ENCODE data around the gene TRPM8.
"Not testable (repeated sequence)": the region's sequence is repeated elsewhere in the genome, so short reads cannot be mapped to it uniquely, and the experiment has no call there.

The TRPM8 gene

DNA sequence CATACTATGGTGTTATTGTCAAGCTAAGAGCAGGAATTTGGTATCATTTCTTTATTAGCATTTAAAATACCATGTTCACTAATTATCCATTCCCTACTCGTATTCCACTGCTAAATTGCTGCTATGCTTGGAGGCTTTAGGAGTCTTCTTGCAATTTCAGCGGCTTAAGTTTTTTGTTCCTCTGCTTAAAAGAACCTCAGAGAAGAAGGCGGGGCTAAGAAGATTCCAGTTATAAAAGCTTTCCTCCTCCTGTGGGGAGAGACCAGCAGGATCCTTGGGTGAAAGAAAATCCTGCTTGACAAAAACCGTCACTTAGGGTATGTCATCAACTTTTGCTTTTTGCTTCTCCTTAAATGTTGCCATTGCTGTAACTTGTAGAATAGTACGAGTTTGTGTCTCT lies at the start of gene TRPM8:
Gene TRPM8, plus strand, starts transcription at position 258 of the 400 bp plus-strand sequence. CDS start 9,165 bp downstream, outside the sequence.
- no peak for DNase-seq (ENCODE audit: low read depth)

GRCh38 chr2:233867993-233868532 lies 49.1 kb upstream of the TRPM8 start, which contains the start of gene MSL3B:
TSS of gene MSL3B (minus strand) at chr2:233868386.
- peak; percentile 49 for DNase-seq (ENCODE audit: low read depth)

DNA sequence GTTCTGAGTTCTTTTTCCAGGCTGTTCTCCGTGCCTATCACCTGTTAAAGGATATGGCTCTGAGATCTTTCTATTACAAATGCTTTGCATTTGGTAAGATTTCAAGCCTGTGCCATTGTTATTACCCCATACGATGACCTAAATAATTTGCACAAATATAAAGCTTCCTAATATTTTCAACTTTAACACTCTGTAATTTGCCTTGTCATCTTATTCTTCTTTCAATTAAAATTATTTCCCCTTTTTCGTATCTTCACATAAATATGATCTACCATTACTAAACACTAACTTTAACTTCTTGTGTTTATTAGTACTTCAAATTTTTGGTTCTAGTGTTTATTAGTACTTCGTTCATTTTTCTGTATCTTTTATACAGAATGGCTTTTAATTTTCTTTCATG lies 45.7 kb upstream of the TRPM8 start:
- DNase-seq (ENCODE audit: low read depth), result no peak

DNA sequence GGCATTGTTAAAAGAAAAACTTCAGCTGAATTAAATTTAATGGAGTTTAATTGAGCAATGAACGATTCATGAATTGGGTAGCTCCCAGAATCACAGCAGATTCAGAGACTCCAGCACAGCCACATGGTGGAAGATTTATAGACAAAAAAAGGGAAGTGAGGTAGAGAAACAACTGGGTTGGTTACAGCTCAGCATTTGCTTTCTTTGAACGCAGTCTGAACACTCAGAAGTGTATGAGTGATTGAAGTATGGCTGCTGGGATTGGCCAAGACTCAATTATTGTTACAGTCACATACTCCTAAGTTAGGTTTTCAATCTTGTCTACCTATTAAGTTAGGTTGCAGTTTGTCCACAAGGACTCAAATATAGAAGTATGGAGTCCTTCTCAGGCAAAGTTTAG lies 45.0 kb upstream of the TRPM8 start:
- not testable (repeated sequence) for DNase-seq (ENCODE audit: low read depth)

- DNase-seq (ENCODE audit: low read depth), result no peak
Measured at GRCh38 chr2:233882353-233882752, 34.8 kb upstream of the TRPM8 start.

DNA sequence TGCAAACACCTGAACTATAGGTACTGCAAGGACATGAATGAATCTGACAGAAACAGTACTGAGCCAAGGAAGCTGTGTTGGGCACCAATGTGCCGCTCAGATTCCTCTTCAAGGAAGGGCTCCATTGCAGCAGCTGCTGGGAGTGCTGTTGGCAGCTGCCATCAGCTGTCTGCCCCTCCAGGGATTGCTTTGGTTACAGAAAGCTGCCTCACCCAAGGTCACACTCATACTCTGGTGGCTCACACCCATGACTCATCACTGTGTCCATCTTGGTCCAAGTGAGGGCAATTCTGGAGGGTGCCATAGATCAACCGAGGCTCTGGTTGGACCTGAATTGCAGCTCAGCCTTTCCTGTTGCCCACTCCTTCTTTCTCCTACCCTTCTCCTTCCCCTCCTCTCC lies 24.4 kb upstream of the TRPM8 start:
- no peak for DNase-seq (ENCODE audit: low read depth)

- not testable (repeated sequence) for DNase-seq (ENCODE audit: low read depth)
Measured at GRCh38 chr2:233896253-233896652, 20.9 kb upstream of the TRPM8 start.

DNA sequence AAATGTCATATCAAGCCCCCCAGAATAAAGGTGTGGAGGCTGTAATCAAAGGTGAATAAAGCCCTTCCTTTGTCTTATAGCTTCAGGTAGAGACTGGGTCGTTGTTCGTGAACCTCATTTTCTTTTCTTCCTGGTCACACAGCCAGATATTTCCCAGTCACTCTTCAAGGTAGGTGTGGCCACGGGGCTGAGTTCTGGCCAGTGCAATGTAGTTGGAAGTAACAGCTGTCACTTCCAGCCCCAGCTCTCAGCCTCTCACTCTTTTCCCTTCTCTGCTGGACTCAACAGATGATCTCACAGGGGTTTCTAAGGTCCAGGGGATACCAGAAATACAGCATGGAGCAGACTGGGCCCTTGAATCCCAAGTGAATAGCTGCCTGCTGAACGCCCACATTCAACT lies 15.8 kb upstream of the TRPM8 start:
- DNase-seq (ENCODE audit: low read depth), result no peak

DNA sequence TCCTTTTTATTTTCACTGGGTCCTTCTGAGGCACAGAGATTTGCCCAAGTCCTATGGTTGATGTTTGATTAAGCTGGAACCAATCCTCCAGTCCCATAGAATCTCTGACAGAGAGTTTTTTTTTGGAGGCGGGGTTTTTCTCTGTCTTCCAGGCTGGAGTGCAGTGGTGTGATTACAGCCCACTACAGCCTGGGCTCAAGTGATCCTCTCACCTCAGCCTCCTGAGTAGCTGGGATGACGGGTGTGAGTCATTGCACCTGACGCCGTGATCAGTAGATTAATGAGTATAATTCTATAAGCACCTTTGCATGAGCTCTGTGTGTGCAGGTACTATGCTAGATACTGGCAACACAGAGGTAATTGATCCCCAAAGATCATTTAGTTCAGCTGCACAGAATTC lies 15.3 kb upstream of the TRPM8 start:
- no peak for DNase-seq (ENCODE audit: low read depth)

GRCh38 chr2:233905945-233906344 lies 11.2 kb upstream of the TRPM8 start:
- DNase-seq (ENCODE audit: low read depth), result no peak

- no peak for DNase-seq (ENCODE audit: low read depth)
Measured at GRCh38 chr2:233907627-233908026, 9.5 kb upstream of the TRPM8 start.

DNA sequence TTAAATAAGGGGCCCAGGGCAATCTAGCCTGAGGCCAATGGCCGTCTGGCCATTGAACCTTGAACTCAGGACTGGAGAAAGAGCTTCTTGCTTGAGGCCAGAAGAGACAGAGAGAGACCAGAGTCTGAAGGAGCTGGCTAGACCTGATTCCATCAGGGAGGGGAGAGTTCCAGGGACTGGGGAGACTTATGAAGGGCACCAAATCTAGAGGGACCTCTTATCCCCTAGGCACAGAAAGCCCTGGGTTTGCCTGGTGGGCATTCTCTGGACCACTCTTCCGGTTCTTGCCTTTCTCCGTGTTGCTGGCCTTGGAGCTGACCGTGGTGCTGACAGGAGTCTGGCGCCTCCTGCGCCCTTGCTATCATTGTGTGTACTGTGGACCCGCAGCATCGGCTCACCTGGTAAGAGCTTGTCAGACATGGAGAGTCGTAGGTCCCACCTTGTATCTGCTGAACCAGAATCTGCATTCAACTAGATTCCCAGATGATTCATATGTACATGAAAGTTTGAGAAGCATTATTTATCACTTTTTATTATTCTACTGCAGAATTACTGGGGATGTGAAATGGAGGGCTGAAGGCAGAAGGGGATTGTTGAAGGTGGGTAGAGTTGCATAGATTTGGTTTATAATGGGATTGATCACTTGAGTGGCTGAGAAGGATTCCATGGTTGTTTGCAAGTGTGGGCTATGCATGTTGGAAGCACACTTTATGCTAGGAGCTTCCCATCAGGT lies 4.3 kb upstream of the TRPM8 start:
- DNase-seq (ENCODE audit: low read depth), result no peak

- no peak for DNase-seq (ENCODE audit: low read depth)
Measured at GRCh38 chr2:233915128-233915527, 2.0 kb upstream of the TRPM8 start.

- DNase-seq (ENCODE audit: low read depth), result no peak
Measured at GRCh38 chr2:233919319-233919718, 2.1 kb downstream of the TRPM8 start.

- DNase-seq (ENCODE audit: low read depth), result no peak
Measured at GRCh38 chr2:233919938-233920337, 2.8 kb downstream of the TRPM8 start.

- DNase-seq (ENCODE audit: low read depth), result no peak
Measured at GRCh38 chr2:233922471-233922870, 5.3 kb downstream of the TRPM8 start.

GRCh38 chr2:233925402-233925801 lies 8.2 kb downstream of the TRPM8 start:
- no peak for DNase-seq (ENCODE audit: low read depth)

DNA sequence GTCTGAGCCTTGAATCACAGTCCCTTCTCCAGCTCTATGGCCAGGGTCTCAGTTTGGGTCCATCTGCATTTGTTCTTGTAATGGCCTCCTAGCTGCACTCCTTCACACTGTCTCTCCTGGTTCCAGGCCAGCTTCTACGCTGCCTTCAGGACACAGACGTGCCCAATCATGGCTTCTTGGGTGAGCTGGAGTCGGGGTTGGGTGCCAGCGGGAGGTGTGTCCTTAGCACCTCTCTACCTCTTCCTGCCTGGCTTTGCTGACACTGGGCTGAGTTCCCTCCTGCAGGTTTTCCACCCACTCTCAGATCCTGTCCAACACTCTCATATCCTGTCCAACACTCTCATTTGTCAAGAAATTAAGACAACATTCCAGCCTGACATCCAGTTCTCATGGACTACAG lies 9.6 kb downstream of the TRPM8 start:
- no peak for DNase-seq (ENCODE audit: low read depth)

GRCh38 chr2:233928594-233929351 lies 11.6 kb downstream of the TRPM8 start:
- DNase-seq (ENCODE audit: low read depth), result no peak

DNA sequence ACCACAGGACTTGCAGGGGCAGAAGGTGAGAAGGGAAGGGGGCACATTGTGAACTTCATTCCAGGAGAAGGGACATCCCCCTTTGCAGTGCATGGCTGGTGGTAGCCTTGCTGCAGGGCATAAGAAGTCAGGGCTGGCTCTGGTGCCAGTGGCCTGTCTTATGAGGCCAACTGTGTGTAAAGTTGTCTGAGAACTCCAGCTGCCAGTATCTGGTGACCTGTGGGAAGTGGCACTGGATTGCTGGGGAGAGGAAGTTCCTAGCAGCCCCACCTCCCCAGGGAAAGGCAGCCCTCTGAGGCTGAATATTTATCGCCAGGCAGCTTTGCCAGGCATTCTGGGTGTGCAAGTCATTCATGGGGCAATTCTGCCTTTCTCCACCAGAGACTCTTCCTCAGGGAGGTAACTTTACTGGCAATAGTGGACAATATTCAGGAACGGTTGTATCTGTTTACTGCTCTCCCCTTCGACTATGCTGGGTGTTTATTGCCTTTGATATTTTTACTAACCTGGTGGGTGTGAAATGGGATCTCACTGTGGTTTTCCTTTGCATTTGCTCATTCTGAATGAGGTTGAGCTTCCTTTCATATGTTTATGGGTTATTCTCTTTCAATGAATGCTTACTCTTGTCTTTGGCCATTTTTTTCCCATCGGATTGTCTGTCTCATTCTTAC lies 12.3 kb downstream of the TRPM8 start:
- no peak for DNase-seq (ENCODE audit: low read depth)

GRCh38 chr2:233934524-233934923 lies 17.4 kb downstream of the TRPM8 start:
- DNase-seq (ENCODE audit: low read depth), result no peak

- DNase-seq (ENCODE audit: low read depth), result no peak
Measured at GRCh38 chr2:233935426-233935825, 18.3 kb downstream of the TRPM8 start.

DNA sequence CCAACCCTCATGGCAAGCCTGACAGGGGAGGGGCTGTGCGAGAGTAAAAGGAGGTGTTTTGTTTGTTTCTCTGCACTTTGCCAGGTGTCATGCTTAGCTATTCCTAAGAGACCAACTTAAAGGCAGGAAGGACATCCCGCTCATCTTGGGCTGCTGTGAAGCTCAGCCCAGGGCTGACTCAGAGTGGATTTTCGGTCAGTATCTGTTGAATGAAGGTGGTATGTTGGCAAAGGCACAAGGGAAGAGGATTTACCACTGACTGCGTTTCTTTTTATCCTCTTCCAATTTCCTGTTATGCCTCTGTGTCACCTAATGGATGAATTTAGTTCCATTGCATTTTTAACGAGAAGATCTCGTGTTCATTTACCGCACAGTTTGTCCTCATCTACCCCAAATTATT lies 18.9 kb downstream of the TRPM8 start:
- DNase-seq (ENCODE audit: low read depth), result no peak

Data from activated T-helper 9 cell treated with anti-CD3 and anti-CD28 coated beads, Interleukin-2, amount 50 U/mL, for 16 hours (primary cell).